Measurements from ENCODE around the gene MCTP1.

- TF ChIP-seq CTCF (IDR thresholded peaks at IDR 0.05; ENCODE audit: poor library complexity, severe bottlenecking): no peak
- TF ChIP-seq REST (IDR thresholded peaks at IDR 0.05; ENCODE audit: borderline replicate concordance): no peak
- no peak for TF ChIP-seq TAF1 (IDR thresholded peaks at IDR 0.05; ENCODE audit: low read depth)
- TF ChIP-seq POLR2AphosphoS5 (IDR thresholded peaks at IDR 0.05): no peak
- TF ChIP-seq EZH2 (IDR thresholded peaks at IDR 0.05; ENCODE audit: borderline replicate concordance, insufficient read depth, low read length, poor library complexity, severe bottlenecking): no peak
- TF ChIP-seq RAD21 (conservative IDR thresholded peaks at IDR 0.05): no peak
- TF ChIP-seq MXI1 (conservative IDR thresholded peaks at IDR 0.05; ENCODE audit: poor library complexity, severe bottlenecking): no peak
- no peak for TF ChIP-seq EP300 (conservative IDR thresholded peaks at IDR 0.05; ENCODE audit: poor library complexity, severe bottlenecking)
- no peak for TF ChIP-seq SMC3 (conservative IDR thresholded peaks at IDR 0.05; ENCODE audit: poor library complexity)
Measured at GRCh38 chr5:94847019-94847418, 437.9 kb downstream of the MCTP1 start.

Data from neural cell (in vitro differentiated cells).